Aorta (tissue), 5 donors: ENCODE results near the gene RALGPS1. TPM values are rescaled to one million over a fixed set of nuclear protein-coding genes. Genes with fewer than 3 reads are reported as not detected.

Source experiments
- ATAC-seq: fragments of 200-7000 bp; cut with Tn5 transposase; one replicate; pipeline ENCODE4 v1.9.1; 2022; ENCODE audit warnings: moderate library complexity; ENCODE audit not compliant: low FRiP score
- DNase-seq, 2 donors: peaks; one replicate each; pipeline ENCODE4 v3.0.0-alpha.2; 2020
- H3K27ac ChIP-seq, 2 donors: one replicate each; pipeline ENCODE4 v1.5.1; 2013; ENCODE audit warnings: low read length in 2 of 2, mild to moderate bottlenecking in 2 of 2, moderate library complexity in 2 of 2, control low read depth in 1 of 2, inconsistent platforms in 1 of 2, low read depth in 1 of 2
- H3K27me3 ChIP-seq, 2 donors: one replicate each; pipeline ENCODE4 v1.6.1; 2013; ENCODE audit warnings: control low read depth in 1 of 2, low read length in 1 of 2, mild to moderate bottlenecking in 1 of 2, moderate library complexity in 1 of 2; ENCODE audit not compliant: insufficient read depth in 2 of 2, control insufficient read depth in 1 of 2
- H3K36me3 ChIP-seq, 2 donors: one replicate each; pipeline ENCODE4 v1.6.1; 2013; ENCODE audit warnings: control low read depth in 1 of 2, low read length in 1 of 2, mild to moderate bottlenecking in 1 of 2; ENCODE audit not compliant: insufficient read depth in 2 of 2, control insufficient read depth in 1 of 2
- H3K4me1 ChIP-seq, 2 donors: one replicate each; pipeline ENCODE4 v1.6.1; 2013; ENCODE audit warnings: low read length in 2 of 2, control low read depth in 1 of 2, mild to moderate bottlenecking in 1 of 2, moderate library complexity in 1 of 2; ENCODE audit not compliant: insufficient read depth in 2 of 2, control insufficient read depth in 1 of 2
- H3K4me3 ChIP-seq, 2 donors: one replicate each; pipeline ENCODE4 v1.5.1; 2013; ENCODE audit warnings: low read length in 2 of 2, control low read depth in 1 of 2, mild to moderate bottlenecking in 1 of 2
- H3K9me3 ChIP-seq: one replicate; pipeline ENCODE4 v1.6.1; 2013; ENCODE audit warnings: mild to moderate bottlenecking, low read length; ENCODE audit not compliant: control insufficient read depth
- WGBS, 2 donors: extraction: QIAGEN DNeasy Blood & Tissue Kit; methylation state at CpG; one replicate each; pipeline ENCODE4 v1.1.7; 2013; 5-methylcytosine and 5-hydroxymethylcytosine counted together
- intact Hi-C, 2 donors: fragments of 100-400 bp; cut with DNase I; formaldehyde crosslinking; loops; one replicate each; pipeline versions ENCODE4 v1.14.2 to v1.15.0; 2022
- polyA plus RNA-seq, 2 donors: library from polyadenylated mRNA; stranded (reverse); fragments of 200-250 nt; gene quantifications; one replicate each; pipeline ENCODE4 v1.2.3, GENCODE V29; 2013
- total RNA-seq, 2 donors: library from RNA; stranded (reverse); fragmentation: NEBNext Ultra II Directional; extraction: Animal tissue kit (Norgen Biotek cat#: 25700); gene quantifications; one replicate each; pipeline ENCODE4 v1.2.1, GENCODE V29; 2021
- donor health status: healthy with polysubstance abuse.
- donor health status: Bipolar disorder and iron deficiency.
- donor health status: DM: no; HTN: no; CAD: no.
- donor health status: DM: no; HTN: no; CAD: no.
- donor health status: DM: yes; HTN: yes; CAD: no.

RALGPS1 gene
- total and polyA plus RNA-seq, 4 donors, result 2.0 to 19.7 (median 8.3) TPM

GRCh38 chr9:127209948-127210640 lies 295.5 kb downstream of the RALGPS1 start:
- Histone ChIP-seq H3K9me3 (no peaks in the 10 kb centered on the region), H3K27ac (no peak overlapping the region), H3K27me3 (no peaks in the 10 kb centered on the region), H3K4me1 (no peaks in the 10 kb centered on the region), H3K4me3 (no peak overlapping the region), H3K36me3 (no peaks in the 10 kb centered on the region)
- WGBS, 2 donors, result 87 to 89% methylated on average over 18 of the region's 18 CpGs
- ATAC-seq (peak; percentile 33), DNase-seq (peak in 1 of 2 donors; percentile 72)
- intact Hi-C loops, result no loop called here

- no peak for DNase-seq
Measured at GRCh38 chr9:127210851-127211730, 296.5 kb downstream of the RALGPS1 start.

GRCh38 chr9:127211983-127212382 lies 297.4 kb downstream of the RALGPS1 start:
- no peaks in the 10 kb centered on the region for H3K4me1 ChIP-seq
- 95 to 98% methylated on average over 11 of the region's 11 CpGs for WGBS, 2 donors
- H3K27ac ChIP-seq, result no peak overlapping the region
- ATAC-seq (no peak), DNase-seq (no peak)
- H3K9me3 ChIP-seq, result no peaks in the 10 kb centered on the region
- H3K27me3 ChIP-seq, result no peaks in the 10 kb centered on the region
- intact Hi-C loops, result loop anchor here in 1 of 2 donors (2.0 kb wide), 1 partner anchor 187 kb away; no protein-coding TSS in a partner anchor
- no peak overlapping the region for H3K4me3 ChIP-seq
- H3K36me3 ChIP-seq, result no peaks in the 10 kb centered on the region

More at GRCh38 chr9:127210851-127211730, 296.5 kb downstream of the RALGPS1 start:
- no peaks in the 10 kb centered on the region for H3K4me1 ChIP-seq
- no peaks in the 10 kb centered on the region for H3K27me3 ChIP-seq
- no peak overlapping the region for H3K4me3 ChIP-seq
- H3K9me3 ChIP-seq, result no peaks in the 10 kb centered on the region
- no peak overlapping the region for H3K27ac ChIP-seq
- no peak for ATAC-seq
- 86 to 88% methylated on average over 20 of the region's 20 CpGs for WGBS, 2 donors
- H3K36me3 ChIP-seq, result no peaks in the 10 kb centered on the region
- intact Hi-C loops, result no loop called here

- no peaks in the 10 kb centered on the region for H3K4me1 ChIP-seq
- ATAC-seq, result no peak
- DNase-seq, result no peak
- intact Hi-C loops, result loop anchor here in 1 of 2 donors (2.0 kb wide), 1 partner anchor 186 kb away; no protein-coding TSS in a partner anchor
- no peak overlapping the region for H3K4me3 ChIP-seq
- no peaks in the 10 kb centered on the region for H3K36me3 ChIP-seq
- no peaks in the 10 kb centered on the region for H3K27me3 ChIP-seq
- no peaks in the 10 kb centered on the region for H3K9me3 ChIP-seq
- 94 to 95% methylated on average over 8 to 9 of the region's 9 CpGs for WGBS, 2 donors
- no peak overlapping the region for H3K27ac ChIP-seq
Measured at GRCh38 chr9:127212453-127212852, 297.9 kb downstream of the RALGPS1 start.

GRCh38 chr9:127213859-127214258 lies 299.3 kb downstream of the RALGPS1 start:
- Histone ChIP-seq H3K9me3 (no peaks in the 10 kb centered on the region), H3K4me3 (no peak overlapping the region), H3K27ac (no peak overlapping the region), H3K4me1 (no peaks in the 10 kb centered on the region), H3K36me3 (no peaks in the 10 kb centered on the region), H3K27me3 (no peaks in the 10 kb centered on the region)
- whole genome bisulfite sequencing, 2 donors, result 83 to 84% methylated on average over 4 of the region's 4 CpGs
- no peak for ATAC-seq
- intact Hi-C loops, result loop anchor here (2.0 kb wide), 1 partner anchor 185 kb away; no protein-coding TSS in a partner anchor
- no peak for DNase-seq

GRCh38 chr9:127214421-127215267 lies 300.1 kb downstream of the RALGPS1 start:
- H3K4me3 ChIP-seq, result no peak overlapping the region
- H3K4me1 ChIP-seq, result no peaks in the 10 kb centered on the region
- H3K27me3 ChIP-seq, result no peaks in the 10 kb centered on the region
- WGBS, 2 donors, result 16 to 28% methylated on average over 6 of the region's 6 CpGs
- DNase-seq (peak in 1 of 2 donors; percentile 84), ATAC-seq (no peak)
- intact Hi-C loops, result loop anchor here (2.0 to 5.0 kb wide), 2 partner anchors 133 to 184 kb away; no protein-coding TSS in a partner anchor
- H3K27ac ChIP-seq, result no peak overlapping the region
- H3K36me3 ChIP-seq, result no peaks in the 10 kb centered on the region
- H3K9me3 ChIP-seq, result no peaks in the 10 kb centered on the region

- WGBS, 2 donors, result 83 to 85% methylated on average over 14 of the region's 14 CpGs
- no peak overlapping the region for H3K4me3 ChIP-seq
- ATAC-seq, result no peak
- intact Hi-C loops, result loop anchor here (2.0 to 5.0 kb wide), 2 partner anchors 132 to 183 kb away; no protein-coding TSS in a partner anchor
- H3K4me1 ChIP-seq, result no peaks in the 10 kb centered on the region
- peak in 1 of 2 donors; percentile 55 for DNase-seq
- no peaks in the 10 kb centered on the region for H3K36me3 ChIP-seq
- H3K9me3 ChIP-seq, result no peaks in the 10 kb centered on the region
- no peak overlapping the region for H3K27ac ChIP-seq
- no peaks in the 10 kb centered on the region for H3K27me3 ChIP-seq
Measured at GRCh38 chr9:127215268-127216209, 301.0 kb downstream of the RALGPS1 start.
